Middle frontal gyrus (tissue), 1 donor: ENCODE data around the gene SLC30A1.

Experiments
- DNase-seq: peaks from one replicate; pipeline ENCODE4 v3.0.0-alpha.2; 2015; ENCODE audit warnings: low spot score; ENCODE audit errors: extremely low spot score

SLC30A1 gene

DNA sequence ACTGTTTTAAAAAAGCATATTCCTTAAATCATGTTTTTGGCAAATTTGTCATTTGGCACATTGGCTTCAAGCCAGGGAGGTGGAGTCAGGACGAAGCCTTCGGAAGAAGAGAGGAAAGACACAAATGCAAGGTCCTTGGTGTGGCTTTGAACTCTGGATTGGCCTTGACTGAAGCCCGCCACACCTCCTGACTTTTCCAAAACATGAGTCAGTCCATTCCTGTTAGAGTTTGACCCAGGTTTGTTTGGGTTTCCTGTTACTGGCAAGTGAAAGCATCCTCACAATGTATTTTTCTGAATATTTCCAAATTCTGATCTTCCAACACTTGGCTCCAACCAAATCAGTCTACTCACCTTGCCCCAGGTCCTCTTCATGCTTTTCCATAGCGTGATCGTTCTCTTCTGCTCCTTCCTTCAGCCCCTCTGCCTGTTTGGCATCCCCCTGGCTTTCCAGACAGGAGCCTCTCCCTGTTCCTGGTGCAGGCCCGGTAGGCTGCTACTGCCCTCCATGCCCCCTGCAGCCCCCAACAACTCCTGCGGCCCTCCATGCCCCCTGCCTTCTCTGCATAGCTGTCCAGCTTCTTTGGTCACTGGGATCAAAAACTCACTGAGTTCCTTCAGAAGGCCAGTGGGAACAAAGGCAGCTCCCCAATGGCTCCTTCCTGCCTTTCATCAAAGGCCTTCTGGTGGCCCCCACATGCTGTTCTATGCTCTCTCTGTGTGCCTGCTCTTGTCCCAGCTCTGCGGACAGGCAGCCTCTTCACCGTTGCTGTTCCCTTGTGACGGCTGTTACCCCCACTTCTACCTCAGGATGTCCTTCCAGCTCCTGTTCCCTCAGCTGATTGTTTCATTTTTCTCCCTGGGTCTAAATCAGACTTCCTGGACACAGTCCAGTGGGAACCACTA, 30.4 kb upstream of the SLC30A1 start:
- DNase-seq: no peak

- DNase-seq: no peak
Measured at GRCh38 chr1:211607754-211608473, 29.0 kb upstream of the SLC30A1 start.

DNA sequence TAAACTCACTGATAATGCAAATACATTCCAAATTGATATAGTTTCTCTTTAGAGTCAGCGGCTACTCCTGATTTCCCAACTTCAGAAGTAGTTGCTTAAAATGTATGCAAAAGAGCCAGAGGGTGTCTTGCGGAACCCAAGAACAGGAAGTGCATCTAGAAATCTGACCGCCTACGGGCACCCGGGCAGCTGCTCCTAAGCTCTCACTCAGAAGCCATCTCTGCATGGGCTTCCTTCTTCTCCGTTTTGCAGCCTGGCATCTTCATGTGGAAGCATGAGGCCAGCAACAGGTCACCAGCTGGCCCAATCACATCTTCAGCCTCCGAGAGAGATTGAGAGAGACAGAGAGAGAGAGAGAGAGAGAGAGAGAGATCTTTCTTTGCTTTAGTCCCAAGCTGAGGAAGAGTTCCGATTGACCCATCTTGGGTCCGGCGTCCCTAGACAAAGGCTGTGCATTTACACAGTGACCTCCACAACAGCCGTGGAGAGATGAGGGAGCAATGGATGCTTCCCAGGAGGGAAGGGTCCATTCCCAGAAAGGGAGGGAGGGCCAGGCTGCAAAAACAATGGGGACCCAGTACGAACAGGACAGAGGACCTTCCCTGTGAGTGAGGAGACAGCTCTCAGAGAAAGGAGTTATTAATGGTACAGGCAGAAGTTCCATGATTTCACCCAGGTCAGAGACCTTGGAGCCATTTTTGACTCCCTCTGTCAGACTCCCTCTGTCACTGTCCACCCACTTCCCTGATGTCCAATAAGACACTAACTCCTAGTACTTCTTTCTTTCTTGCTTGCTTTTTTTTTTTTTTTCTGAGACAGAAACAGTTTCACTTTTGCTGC, 28.2 kb upstream of the SLC30A1 start:
- no peak for DNase-seq

DNA sequence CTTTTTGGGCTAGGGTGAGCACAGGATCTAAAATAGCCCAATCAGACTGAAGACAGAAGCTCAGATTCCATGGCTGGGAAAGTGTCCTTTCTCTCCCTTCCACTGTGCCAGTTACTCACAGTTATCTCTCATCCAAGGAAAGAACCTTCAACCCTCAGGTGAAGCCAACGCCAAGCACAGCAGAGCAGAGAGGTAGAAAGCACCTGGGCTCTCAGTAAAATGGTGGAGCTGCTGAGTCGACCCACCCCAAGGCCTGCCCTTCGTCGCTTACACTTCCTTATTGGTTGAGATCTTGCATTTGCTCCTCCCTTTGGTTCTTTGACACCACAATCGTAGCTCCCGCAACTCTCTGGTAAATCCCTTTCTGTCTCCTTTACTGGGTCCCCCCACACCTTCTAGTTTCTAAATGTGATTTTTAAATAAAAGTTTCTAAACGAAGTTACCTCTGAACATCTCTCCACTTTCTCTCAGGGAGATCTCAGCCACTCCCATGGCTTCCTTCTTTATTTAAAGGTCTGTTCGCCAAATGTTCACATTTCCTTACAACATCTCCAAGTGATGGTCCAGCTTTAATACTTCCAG, 27.5 kb upstream of the SLC30A1 start:
- DNase-seq: no peak

- DNase-seq: no peak
Measured at GRCh38 chr1:211605603-211606331, 26.8 kb upstream of the SLC30A1 start.

DNA sequence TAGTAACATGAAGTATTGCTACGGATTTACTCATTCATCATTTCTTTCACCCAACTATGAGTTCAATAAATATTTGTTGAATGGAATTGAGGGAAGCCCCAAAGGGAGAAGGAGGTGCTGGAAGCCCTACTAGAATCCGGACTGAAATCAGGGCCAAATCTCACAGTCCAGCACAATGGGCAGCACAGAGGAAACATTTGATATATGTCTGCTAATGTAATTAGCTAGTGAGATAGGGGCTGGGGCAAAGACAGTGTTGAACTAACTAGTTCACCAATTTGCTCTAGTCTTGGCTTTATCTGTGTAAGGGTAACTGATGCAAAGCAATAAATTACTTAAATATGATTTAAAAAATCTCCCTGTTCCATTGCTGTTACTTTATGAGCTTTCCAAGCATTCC, 26.1 kb upstream of the SLC30A1 start:
- no peak for DNase-seq

GRCh38 chr1:211604548-211604947, 25.6 kb upstream of the SLC30A1 start:
- no peak for DNase-seq

- DNase-seq: no peak
Measured at GRCh38 chr1:211603713-211604112, 24.8 kb upstream of the SLC30A1 start.

- no peak for DNase-seq
Measured at GRCh38 chr1:211603191-211603701, 24.3 kb upstream of the SLC30A1 start.

- no peak for DNase-seq
Measured at GRCh38 chr1:211601982-211602670, 23.2 kb upstream of the SLC30A1 start.

GRCh38 chr1:211601159-211601558, 22.2 kb upstream of the SLC30A1 start:
- DNase-seq: no peak

DNA sequence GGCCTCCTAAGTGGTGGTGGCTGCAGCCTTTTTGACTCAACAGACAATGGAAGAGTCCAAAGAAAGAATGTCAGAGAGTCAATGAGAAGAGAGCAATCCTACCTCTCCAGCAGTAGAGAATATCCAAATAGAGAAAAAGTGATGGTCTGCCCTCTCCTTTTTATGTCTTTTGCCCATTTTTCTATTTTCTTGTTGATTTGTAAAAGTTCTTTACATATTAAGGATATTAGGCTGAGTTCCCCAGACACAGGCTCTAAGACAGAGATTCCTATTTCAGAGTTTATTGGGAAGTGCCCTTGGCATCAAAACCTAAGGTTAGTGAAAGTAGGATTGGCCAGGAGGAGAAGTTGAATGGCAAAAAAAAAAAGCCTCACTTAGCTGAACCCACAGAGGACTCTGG, 20.3 kb upstream of the SLC30A1 start:
- no peak for DNase-seq

- no peak for DNase-seq
Measured at GRCh38 chr1:211598514-211598913, 19.6 kb upstream of the SLC30A1 start.

DNA sequence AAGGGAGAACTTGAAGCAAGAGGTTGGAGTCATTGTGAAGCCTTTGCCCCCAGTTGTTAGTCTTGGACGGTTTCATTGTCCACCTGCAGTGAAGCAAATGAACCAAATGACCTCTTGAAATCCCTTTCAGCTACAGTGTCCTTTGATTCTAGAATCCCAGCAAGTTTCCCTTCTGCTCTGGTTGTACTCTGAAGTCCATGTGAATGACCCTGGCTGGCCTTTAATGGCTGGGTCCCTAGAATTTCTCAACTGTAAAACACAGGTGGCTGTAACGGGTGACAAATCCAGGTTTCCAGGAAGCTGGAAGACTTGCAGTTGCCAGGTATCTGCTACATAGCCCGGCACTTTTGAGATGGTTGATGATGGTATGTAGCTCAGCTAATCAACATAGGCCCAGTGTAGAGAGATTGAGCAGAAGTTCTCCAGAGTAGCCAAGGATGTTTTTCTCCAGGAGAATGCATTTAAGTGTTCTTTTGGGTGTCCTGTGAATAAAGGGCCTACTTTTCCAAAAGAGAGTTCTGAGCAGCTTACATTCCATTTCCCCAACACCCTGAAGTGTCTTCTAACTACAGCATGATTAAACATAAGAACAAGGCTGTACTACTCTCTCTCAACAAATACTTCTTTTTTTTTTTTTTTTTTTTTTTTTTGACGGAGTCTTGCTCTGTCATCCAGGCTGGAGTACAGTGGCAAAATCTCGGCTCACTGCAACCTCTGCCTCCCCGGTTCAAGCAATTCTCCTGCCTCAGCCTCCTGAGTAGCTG, 17.6 kb upstream of the SLC30A1 start:
- no peak for DNase-seq

DNA sequence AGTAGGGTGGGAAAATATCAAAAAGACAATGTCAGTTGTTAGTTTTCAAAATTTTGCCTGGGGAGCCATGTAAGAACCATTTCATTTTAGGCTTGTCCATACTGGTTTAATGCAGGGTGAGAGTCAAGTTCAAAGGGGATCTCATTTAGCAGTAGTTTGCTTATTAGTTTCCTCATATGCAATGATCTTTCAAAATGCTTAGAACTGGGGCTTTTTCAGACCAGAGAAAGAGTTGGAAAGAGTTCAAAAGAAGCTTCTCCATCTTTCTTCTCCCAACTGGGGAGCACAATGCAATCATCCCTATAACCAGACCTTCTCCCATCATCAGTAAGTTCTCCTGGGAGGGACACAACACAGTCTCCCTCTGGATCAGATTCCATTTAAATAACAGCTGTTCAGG, 16.5 kb upstream of the SLC30A1 start:
- no peak for DNase-seq

GRCh38 chr1:211591980-211592493, 13.1 kb upstream of the SLC30A1 start:
- DNase-seq: no peak

- DNase-seq: no peak
Measured at GRCh38 chr1:211589782-211590721, 11.1 kb upstream of the SLC30A1 start.

DNA sequence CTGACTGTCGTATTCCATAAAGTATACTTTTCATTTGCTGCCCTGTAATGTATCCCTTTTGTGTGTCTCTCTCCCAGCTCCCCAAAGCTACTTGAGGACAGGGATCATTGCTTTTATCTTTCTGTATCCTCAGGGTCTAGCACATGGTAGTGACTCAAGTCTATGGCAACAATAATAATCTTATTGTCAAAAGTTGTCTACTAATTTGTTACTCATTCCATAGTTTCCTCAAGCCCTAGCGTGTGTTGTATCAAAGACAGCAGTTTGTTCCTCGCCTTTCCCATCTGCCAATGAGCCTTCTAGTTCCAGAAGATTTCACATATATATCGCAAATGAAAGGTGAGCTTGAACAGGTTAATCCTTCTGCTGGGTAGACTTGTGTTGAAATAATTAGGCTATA, 9.8 kb upstream of the SLC30A1 start:
- no peak for DNase-seq
